ENCODE results near the gene RING1. TPM values are rescaled to one million over a fixed set of nuclear protein-coding genes. Genes with fewer than 3 reads are reported as not detected.

The RING1 gene
- total RNA-seq, 2 experiments from 2014 or later, result 31.8 to 40.0 TPM

DNA sequence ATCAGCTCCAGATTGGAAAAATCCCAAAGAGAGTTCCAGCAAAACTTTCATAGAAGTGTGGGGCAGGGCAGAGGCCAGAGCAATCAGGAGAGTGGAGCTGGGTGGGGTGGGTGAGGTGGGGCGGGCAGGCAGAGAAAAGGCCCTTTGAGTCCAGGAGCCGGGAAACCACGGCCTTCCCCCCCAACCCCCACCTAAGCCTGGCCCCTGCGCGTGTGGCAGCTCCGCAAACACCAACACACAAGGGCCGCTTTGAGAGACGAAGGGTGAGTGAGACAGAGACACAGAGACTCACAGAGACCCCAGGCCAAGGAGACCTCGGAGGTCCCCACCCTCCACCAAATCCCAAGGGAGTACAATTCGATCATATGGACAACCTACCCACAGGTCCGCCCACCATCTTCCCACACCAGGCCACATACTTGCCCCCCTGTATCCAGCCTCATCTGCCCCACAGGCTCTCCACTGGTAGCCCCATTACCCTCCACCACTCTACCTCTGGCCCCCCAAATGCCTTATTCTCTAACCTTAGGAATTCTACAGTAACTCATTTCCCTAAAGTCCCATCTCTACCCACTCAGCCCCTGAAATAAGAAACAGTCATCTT, 17.7 kb upstream of the RING1 start:
- Histone ChIP-seq H3K9me3 (ENCODE audit: low read length) (no peaks in the 10 kb centered on the region), H3K36me3 (ENCODE audit: insufficient read depth, low read length) (peaks cover 22% of the 10 kb centered on the region), H3K4me1 (ENCODE audit: insufficient read depth, low read length, poor library complexity, severe bottlenecking) (no peaks in the 10 kb centered on the region), H3K27ac (ENCODE audit: low read depth, low read length, poor library complexity, severe bottlenecking) (no peak overlapping the region), H2AFZ (ENCODE audit: low read length) (no peak overlapping the region), H3K4me3 (ENCODE audit: low read depth, low read length, poor library complexity, severe bottlenecking) (no peak overlapping the region), H3K9me2 (ENCODE audit: insufficient read depth, low read length) (no peaks in the 10 kb centered on the region), H3K79me2 (ENCODE audit: insufficient read depth, low read depth, low read length) (no peaks in the 10 kb centered on the region), H4K20me1 (ENCODE audit: insufficient read depth, low read length) (no peaks in the 10 kb centered on the region), H3K4me2 (ENCODE audit: low read length) (no peak overlapping the region)
- ChIA-PET CTCF (ENCODE audit: unreplicated experiment) (interaction anchor here (0.6 kb wide), 1 partner anchor 66 kb away, joined by 10 read pairs; no protein-coding TSS in a partner anchor), POLR2A (no interaction called here)
- intact Hi-C loops (cut with micrococcal nuclease; ENCODE audit: unreplicated experiment), result no loop called here
- no TSS peak for BruUV-seq (replicated peaks)
- TF ChIP-seq EZH2phosphoT487 (IDR thresholded peaks at IDR 0.05; ENCODE audit: borderline replicate concordance, low read depth, low read length), result no peak
- TF ChIP-seq, protein P1, sequence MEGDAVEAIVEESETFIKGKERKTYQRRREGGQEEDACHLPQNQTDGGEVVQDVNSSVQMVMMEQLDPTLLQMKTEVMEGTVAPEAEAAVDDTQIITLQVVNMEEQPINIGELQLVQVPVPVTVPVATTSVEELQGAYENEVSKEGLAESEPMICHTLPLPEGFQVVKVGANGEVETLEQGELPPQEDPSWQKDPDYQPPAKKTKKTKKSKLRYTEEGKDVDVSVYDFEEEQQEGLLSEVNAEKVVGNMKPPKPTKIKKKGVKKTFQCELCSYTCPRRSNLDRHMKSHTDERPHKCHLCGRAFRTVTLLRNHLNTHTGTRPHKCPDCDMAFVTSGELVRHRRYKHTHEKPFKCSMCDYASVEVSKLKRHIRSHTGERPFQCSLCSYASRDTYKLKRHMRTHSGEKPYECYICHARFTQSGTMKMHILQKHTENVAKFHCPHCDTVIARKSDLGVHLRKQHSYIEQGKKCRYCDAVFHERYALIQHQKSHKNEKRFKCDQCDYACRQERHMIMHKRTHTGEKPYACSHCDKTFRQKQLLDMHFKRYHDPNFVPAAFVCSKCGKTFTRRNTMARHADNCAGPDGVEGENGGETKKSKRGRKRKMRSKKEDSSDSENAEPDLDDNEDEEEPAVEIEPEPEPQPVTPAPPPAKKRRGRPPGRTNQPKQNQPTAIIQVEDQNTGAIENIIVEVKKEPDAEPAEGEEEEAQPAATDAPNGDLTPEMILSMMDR (conservative IDR thresholded peaks at IDR 0.05; ENCODE audit: low read length), result no peak
- no peak for DNase-seq (ENCODE audit: low spot score)

DNA sequence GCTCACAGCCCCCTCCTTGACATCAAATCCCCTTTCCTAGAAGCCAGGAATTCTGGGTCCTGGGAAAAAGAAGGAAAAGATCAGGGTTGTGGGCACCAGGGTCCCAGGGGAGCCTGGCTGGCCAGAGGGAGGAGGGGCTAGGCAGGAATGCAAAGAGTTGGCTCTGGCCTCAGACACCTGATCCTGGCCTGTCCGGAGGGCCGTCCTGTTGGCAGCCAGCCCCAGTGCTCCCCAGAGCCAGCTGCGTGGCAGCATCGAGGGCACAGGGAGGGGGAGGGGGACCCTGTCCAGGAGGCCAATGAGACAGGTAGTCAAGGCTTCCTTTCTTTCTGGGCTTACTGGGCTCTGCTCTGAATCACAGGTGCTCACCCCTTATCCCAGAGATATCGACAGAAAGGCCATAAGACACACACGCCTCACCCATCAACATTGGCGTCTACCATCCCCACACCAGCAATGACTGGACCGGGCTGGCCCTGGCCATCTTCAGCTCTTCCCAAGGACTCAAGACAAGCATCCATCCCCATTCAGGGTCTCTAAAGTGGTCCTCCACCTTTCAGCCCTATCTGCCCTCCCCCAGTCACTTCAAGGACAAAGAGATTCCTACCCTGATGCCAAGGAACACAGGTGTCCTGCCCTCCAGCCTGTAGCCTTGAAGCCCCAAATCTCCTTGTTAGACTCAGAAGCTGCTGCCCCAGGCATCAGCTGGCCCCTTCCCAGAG, 16.8 kb upstream of the RING1 start:
- H3K79me2 ChIP-seq (ENCODE audit: insufficient read depth, low read depth, low read length), result no peaks in the 10 kb centered on the region
- CTCF ChIA-PET (ENCODE audit: unreplicated experiment), result no interaction called here
- H2AFZ ChIP-seq (ENCODE audit: low read length), result no peak overlapping the region
- POLR2A ChIA-PET, result no interaction called here
- no peak overlapping the region for H3K4me3 ChIP-seq (ENCODE audit: low read depth, low read length, poor library complexity, severe bottlenecking)
- no peak overlapping the region for H3K4me2 ChIP-seq (ENCODE audit: low read length)
- no peaks in the 10 kb centered on the region for H3K9me2 ChIP-seq (ENCODE audit: insufficient read depth, low read length)
- TF ChIP-seq EZH2phosphoT487 (IDR thresholded peaks at IDR 0.05; ENCODE audit: borderline replicate concordance, low read depth, low read length), result no peak
- TF ChIP-seq, protein P1 (conservative IDR thresholded peaks at IDR 0.05; ENCODE audit: low read length), result no peak
- no peak overlapping the region for H3K27ac ChIP-seq (ENCODE audit: low read depth, low read length, poor library complexity, severe bottlenecking)
- no peak for DNase-seq (ENCODE audit: low spot score)
- intact Hi-C loops (cut with micrococcal nuclease; ENCODE audit: unreplicated experiment), result no loop called here
- no peaks in the 10 kb centered on the region for H3K4me1 ChIP-seq (ENCODE audit: insufficient read depth, low read length, poor library complexity, severe bottlenecking)
- peaks cover 32% of the 10 kb centered on the region for H3K36me3 ChIP-seq (ENCODE audit: insufficient read depth, low read length)
- no peaks in the 10 kb centered on the region for H4K20me1 ChIP-seq (ENCODE audit: insufficient read depth, low read length)
- no peaks in the 10 kb centered on the region for H3K9me3 ChIP-seq (ENCODE audit: low read length)
- BruUV-seq (replicated peaks), result no TSS peak

DNA sequence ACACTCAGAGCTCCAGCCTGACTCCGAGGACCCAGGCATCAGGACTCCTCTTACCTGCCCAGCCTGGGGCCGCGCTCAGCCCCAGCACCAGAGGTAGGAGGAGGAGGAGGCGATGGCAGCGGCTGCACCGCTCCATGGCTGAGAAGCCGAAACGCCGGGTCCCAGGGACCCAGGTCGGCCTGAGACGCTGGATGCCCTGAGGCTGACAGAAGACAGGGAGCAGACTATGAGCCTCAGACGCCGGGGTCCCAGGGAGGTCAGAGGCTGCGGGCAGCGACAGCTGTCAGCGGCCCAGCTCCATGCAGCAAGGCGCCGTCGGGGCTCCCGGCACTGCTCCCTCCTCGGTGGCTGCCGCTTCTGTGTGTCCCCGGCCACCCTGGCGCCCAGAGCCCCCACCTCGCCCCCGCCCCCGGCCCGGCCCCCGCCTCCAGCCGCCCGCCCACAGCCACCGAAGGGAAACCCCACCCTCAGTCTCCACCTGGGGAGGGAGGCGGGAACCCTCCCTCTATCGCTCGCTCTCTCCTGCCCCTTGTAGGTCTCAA, 16.1 kb upstream of the RING1 start, which contains the start of gene COL11A2:
COL11A2 (minus strand) TSS at position 363 of the 542 bp plus-strand sequence; CDS start at position 136, 227 bp downstream.
- BruUV-seq (replicated peaks), result no TSS peak
- ChIA-PET CTCF (ENCODE audit: unreplicated experiment) (no interaction called here), POLR2A (no interaction called here)
- Histone ChIP-seq H3K79me2 (ENCODE audit: insufficient read depth, low read depth, low read length) (no peaks in the 10 kb centered on the region), H3K36me3 (ENCODE audit: insufficient read depth, low read length) (peaks cover 38% of the 10 kb centered on the region), H3K27ac (ENCODE audit: low read depth, low read length, poor library complexity, severe bottlenecking) (no peak within 1 kb of the TSS), H4K20me1 (ENCODE audit: insufficient read depth, low read length) (no peaks in the 10 kb centered on the region; the same call in 1 of the 2 replicates), H3K9me3 (ENCODE audit: low read length) (no peaks in the 10 kb centered on the region), H3K9me2 (ENCODE audit: insufficient read depth, low read length) (no peaks in the 10 kb centered on the region), H3K4me3 (ENCODE audit: low read depth, low read length, poor library complexity, severe bottlenecking) (no peak within 1 kb of the TSS), H3K4me1 (ENCODE audit: insufficient read depth, low read length, poor library complexity, severe bottlenecking) (peaks cover under 1% of the 10 kb centered on the region), H2AFZ (ENCODE audit: low read length) (no peak within 1 kb of the TSS), H3K4me2 (ENCODE audit: low read length) (no peak within 1 kb of the TSS)
- no peak for DNase-seq (ENCODE audit: low spot score)
- intact Hi-C loops (cut with micrococcal nuclease; ENCODE audit: unreplicated experiment), result no loop called here
- TF ChIP-seq, protein P1 (conservative IDR thresholded peaks at IDR 0.05; ENCODE audit: low read length), result no peak
- TF ChIP-seq EZH2phosphoT487 (IDR thresholded peaks at IDR 0.05; ENCODE audit: borderline replicate concordance, low read depth, low read length), result no peak
